H1 (cell line): ENCODE measurements around the gene LAIR2.

ENCODE experiments used
- CTCF ChIP-seq, 3 experiments: IDR thresholded peaks; 1 replicate in 2 of 3; 2 replicates in 1 of 3; pipeline versions ENCODE4 v1.5.1 to v1.6.1; 2011; ENCODE audit warnings: low read length in 3 of 3, mild to moderate bottlenecking in 3 of 3, inconsistent platforms in 2 of 3, low read depth in 1 of 3, moderate library complexity in 1 of 3; ENCODE audit not compliant: insufficient read depth in 1 of 3; ENCODE audit errors: control extremely low read depth in 1 of 3
- EGR1 ChIP-seq: IDR thresholded peaks from 2 replicates; pipeline ENCODE4 v1.6.1; 2011; ENCODE audit warnings: low read depth, low read length, borderline replicate concordance
- NRF1 ChIP-seq: IDR thresholded peaks from 2 replicates; pipeline ENCODE4 v1.6.1; 2011; ENCODE audit warnings: mild to moderate bottlenecking, low read depth, low read length, improper control_type of control experiment
- SP2 ChIP-seq: IDR thresholded peaks from 2 replicates; pipeline ENCODE4 v1.6.1; 2012; ENCODE audit warnings: mild to moderate bottlenecking, low read length, inconsistent platforms

- TF ChIP-seq NRF1 (no peak), EGR1 (no peak), SP2 (no peak), CTCF (IDR thresholded peaks at IDR 0.05; ENCODE audit: control extremely low read depth in 1 of 3, insufficient read depth in 1 of 3, low read depth in 1 of 3, low read length in 3 of 3) (peak; percentile 44 to 65 (median 55))
These were observed 39.7 kb upstream of the LAIR2 start for GRCh38 chr19:54462655-54463530.
